GM21423 (cell line): ENCODE results near the gene ZNF423.

Experiments
- ATAC-seq: cut with Tn5 transposase; IDR thresholded peaks from one replicate; pipeline ENCODE4 v1.9.1; 2021; ENCODE audit warnings: mild to moderate bottlenecking, moderate library complexity; ENCODE audit not compliant: unreplicated experiment

ZNF423 gene

DNA sequence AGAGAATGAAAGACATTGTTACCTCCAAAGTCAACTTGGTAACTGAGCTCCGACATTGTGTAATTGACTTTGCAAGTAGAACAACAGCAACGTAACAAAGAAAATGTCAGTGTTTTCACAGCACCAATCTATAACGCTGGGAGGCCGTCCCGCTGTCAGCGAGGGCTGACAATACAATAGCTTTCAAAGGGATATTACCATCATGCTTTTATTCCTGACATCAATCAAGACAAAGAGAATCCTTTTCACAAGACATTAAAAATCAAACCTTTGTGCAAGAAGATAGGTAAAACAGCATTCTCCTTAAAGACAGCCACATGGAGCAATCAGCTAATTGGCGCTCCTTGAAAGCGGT is 6.2 kb downstream of the ZNF423 start:
- ATAC-seq: no peak

DNA sequence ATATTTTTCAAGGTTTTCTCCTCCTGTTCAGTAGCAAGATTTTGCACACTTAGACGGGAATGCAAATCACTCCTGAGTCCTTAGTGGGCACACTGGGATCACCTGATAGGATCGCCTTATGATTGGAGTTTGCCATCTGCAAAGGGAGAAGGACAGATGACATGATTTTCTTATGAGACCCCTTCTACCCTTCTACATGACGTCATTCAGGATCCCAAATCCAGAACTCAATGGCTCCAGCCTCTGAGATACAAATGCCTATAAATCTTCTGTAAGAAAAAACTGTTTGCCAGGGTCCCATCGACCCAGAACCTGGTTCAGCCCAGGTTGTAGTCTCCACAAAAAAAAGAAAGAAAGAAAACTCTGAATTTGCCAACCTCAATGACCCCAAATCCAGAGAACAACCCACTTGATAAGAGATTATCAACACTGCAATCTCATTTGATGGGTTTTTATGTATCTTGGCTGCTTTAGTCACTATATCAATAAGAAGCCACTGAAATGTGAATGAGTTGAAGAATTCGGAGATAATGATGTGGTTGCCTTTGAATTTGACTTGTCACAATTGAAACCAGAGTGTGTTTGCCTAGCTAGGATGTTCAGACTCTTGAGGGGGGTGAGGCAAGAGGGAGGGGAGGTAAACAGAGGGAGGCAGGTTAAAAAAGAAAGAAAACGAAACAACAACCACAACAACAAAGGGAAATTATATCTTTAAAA is 6.7 kb downstream of the ZNF423 start:
- ATAC-seq: no peak

DNA sequence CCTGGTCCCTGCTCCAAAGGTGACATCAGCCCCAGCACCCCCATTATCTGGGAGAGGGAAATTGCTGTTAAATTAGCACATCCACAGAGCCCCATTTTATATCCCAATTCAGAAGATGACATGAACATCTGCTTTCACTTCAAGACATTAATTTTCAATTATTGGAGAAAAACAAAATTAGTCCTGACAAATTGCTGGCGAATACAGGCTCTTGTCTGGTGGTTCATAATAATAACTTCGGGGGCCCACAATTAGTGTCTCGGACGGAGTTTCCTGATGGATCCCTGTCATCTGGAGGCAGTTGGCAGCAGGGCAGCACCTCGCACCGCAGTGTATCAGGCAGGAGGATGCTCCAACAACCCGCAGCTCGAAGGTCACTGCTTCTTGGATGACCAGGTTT is 7.4 kb downstream of the ZNF423 start:
- ATAC-seq: no peak

DNA sequence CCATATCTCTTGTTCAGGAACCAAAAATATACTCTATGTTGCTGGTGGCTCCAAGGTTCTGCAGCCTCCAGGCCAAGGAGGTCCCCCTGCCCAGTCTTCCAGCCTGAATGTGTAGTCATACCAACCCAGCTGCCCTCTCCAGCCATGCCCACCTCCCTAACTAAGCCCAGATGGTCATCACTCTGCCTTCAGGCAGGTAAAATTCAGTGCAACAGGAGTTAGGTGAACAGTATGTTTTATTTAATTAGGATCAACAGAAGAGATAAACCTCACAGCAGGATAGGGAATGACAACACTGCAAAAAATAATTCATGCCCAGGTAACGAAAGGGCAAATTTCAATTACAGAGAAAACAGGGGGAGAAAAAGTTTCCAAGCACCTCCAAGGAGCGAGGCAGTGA is 9.1 kb downstream of the ZNF423 start:
- ATAC-seq: no peak

DNA sequence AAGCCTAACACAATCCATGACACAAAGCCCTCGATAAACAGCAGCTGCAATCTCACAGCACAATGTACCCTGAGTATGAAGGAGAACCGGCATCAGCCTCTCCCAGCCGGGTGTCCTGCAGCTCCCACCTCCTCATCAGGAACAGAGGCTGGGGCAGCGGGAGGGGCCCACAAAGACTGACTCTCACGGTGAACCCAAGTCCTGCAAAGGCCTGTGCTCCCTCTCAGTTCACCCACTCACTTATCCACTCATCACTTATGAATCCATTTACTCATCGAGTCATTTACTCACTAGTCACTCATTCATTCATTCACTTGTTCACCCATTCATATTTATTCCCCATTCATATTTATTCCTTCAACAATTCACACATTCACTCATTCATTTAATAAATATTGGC is 11.6 kb downstream of the ZNF423 start:
- no peak for ATAC-seq

DNA sequence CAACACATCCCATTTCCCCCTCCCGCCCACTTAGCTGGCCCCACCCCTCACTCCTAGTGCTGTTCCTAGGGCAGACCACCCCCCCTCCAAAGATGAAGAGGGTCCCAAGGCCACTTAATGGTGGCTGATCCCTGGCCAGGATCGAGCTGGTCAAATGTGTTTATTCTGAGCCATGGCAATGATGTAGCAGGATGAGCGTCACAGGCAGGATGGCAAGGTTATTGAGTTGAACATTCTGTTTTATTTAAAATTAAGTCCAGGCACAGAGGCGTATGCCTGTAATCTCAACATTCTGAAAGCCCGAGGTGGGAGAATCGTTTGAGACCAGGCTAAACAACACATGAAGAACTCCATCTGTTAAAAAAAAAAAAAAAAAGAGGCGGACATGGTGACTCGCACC is 12.2 kb downstream of the ZNF423 start:
- ATAC-seq: no peak

DNA sequence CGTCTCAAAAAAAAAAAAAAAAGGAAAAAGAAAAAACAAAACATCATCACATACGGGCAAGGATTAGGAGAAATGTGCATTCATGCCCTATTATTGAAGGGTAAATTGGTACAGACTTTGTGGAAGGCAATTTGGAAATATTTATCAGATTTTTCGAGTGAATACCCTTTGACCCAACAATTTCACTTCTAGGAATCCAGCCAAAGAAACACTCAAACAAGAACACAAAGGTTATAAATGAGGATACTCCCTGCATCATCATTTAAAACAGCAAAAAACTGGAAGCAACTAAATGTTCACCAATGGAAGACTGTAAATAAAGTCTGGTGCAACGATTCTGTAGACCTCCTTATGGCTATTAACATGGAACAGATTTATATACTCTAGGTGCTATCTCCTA is 12.9 kb downstream of the ZNF423 start:
- no peak for ATAC-seq

DNA sequence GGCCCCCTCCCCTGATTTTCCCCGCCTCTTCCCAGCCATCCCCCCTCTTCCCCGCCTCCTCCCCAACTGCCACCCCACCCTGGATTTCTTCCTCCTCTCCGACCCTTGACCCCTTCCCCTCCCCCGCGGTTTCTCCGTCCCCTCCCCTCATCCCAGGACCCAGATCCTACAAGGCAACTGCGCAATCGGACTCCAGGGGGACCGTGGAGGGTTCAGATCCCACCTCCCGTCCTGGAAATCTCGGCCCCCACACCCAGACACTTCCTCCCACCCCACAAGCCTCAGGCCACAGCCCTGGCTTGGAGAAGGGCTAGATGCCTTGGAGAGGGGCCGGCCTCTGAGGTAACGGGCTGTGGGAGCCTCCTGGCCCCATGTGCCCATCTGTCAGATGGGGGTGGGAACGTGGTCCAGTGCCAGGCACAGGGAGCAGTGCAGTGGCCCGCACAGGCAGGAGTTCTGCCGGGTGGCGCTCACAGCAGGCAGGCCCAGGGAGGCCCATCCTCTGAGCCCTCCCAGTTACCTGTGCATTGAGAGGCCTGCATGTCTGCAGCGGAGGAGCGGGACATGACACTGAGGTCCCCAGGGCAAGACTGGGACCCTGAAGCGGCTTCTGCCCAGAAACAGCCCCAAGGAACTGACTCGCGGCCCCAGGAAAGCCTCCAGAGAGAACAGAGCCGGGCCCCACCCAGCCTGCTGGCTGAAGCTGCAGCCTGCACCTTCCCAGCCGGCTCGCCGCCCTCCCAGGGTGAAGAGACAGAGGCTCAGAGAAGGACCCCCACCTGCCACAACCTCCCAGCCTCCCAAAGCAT is 16.7 kb downstream of the ZNF423 start:
- no peak for ATAC-seq

DNA sequence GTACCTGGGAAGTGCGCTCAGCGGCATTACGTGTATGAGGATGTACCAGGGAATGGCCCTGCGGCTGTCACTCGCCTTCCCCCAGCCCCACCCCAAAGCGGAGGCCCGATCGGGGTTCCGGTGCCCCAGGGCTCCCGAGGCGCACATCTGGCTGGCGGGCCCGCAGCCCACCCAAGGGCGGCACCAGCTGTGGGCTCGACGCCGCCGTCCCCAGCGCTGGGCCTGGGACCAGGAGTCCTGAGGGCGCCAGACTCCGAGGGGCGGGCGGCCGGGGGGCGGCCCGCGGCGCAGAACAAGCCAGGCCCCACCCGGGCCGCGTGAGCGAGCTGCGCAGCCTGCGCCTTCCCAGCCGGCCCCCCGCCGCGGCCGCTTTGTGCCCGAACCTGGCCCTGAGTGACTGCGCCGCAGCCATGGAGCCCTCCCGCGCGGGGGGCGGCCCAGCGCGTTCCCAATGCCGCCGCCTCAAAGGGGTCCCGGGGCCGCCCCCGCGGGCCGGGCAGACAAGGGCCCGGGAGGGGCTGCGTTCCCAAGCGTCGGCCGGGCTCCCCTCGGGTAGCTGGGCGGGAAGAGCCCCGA is 17.4 kb downstream of the ZNF423 start:
- no peak for ATAC-seq

DNA sequence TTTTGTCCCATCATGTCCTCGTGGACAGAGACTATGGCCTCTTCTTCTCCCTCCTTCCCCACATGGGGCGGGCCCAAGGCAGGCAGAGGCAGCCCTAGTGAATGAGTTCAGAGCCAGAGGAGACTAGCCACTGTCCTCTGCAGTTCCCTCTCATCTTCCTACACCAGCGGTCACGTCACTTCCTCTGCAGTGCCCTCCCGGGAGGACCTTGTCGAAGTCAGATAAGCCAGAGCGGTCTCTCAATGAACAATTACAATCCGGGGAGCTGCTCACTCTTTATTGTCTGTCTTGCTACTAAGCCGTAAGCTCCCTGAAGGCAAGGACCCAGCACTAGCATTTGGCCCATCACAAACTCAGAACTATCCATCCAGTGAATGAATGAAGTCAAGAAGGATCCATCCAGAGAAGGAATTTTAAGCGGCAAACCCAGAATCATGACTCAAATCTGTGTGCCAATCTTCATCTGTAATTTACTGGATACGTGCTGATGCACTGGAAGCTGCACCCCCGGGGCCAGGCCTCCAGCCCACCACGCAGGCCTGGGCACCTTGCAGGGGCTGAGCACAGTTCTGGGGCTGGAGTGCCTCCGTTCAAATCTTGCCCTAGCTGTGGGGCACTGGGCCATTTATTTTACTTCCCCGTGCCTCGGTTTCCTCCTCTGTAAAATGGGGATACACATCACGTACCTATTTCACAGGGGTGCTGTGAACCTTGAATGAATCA is 18.1 kb downstream of the ZNF423 start:
- ATAC-seq: no peak

DNA sequence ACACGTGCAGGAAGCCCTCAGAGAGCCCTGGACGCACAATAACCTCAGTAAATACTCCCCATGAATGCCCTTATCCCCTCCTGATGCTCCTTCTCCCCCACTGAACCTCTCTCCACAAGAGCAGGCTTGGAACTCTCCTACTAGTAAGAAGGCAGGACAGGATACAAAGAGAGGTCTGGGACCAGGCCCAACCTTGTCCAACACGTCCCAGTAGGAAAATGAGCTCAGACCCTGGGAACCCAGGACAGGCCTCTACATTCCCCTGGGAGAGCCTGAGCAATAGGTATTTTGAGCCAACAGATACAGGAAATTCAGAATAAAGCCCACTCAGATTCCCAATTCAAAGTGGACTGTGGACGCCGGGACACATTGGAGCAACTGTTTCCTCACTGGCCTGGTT is 19.2 kb downstream of the ZNF423 start:
- ATAC-seq: no peak

DNA sequence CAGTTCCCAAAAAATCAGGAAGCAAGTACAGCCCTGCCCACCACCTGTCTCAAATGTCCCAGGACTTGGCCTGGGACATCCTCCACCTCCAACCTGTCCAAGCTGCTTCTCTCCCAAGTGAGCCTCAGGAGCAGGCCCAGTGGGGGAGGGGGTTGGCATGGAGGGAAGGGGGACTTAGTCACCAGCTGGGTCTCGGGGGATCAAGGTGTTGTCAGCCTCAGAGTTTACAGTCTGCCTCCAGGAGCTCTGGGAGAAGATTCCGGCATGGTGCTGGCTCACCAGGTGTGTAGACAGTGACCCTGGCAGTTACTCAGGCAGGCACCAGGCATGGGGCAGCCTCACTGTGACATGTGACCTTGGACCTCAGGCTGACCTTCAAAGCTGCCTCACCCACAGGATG is 19.7 kb downstream of the ZNF423 start:
- no peak for ATAC-seq

DNA sequence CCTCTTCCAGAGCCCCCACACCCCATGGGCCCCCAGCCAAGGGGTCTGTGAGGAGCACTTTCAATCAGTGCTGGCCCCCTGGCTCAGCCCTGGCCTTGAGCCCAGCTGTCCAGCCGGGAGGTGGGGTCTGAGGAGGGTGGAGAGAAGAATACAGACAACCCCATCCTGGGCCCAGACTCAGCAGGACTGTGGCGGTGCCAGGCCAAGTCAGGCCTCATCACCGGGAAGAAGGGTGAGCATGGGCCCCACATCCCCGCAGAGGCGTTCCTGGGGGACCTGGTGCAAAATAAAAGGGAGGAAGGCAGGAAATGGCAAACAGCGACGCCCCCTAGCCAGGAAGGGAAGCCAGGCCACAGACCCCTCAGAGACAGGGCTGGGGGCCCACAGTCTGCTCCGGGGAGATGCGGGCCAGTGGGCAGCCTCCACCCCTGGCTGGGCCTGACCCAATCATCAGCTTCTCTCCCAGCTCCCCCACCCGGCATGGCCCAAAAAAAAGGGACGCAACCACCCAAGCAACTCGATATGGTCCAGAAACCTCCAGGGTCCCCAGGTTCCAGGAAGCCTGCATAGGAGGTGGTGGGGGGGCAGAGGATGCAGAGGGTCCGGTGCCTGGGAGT is 20.6 kb downstream of the ZNF423 start:
- ATAC-seq: no peak

DNA sequence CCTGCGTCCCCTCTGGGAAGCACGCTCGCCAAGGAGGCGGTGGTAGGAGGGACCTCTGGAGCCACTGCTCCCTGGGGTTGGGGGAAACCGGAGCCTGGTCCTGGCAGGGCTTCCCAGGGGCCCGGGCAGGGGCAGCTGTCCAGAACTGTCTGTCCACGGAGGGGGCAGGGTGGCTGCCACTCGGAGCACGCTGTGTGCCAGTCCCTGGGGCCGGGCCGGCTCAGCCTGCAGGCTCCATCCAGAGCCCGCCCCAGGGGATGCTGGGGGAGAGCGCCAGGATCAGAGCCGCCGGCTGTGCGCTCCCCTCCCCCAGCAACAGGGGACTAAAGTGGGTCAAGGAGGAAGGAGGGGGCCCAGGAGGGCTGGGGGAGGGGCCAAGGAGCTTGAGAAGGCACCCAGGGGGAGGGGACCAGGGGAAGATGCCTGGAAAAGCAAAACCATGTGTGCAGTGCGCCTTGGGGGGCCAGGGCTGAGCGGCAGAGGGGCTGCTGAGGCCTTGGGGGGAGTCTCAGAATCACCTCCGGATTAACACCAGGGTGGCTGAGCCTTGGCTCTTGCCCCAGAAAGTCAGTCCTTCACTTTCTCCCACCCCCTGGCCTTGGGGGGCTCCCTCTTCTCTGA is 21.3 kb downstream of the ZNF423 start:
- no peak for ATAC-seq

DNA sequence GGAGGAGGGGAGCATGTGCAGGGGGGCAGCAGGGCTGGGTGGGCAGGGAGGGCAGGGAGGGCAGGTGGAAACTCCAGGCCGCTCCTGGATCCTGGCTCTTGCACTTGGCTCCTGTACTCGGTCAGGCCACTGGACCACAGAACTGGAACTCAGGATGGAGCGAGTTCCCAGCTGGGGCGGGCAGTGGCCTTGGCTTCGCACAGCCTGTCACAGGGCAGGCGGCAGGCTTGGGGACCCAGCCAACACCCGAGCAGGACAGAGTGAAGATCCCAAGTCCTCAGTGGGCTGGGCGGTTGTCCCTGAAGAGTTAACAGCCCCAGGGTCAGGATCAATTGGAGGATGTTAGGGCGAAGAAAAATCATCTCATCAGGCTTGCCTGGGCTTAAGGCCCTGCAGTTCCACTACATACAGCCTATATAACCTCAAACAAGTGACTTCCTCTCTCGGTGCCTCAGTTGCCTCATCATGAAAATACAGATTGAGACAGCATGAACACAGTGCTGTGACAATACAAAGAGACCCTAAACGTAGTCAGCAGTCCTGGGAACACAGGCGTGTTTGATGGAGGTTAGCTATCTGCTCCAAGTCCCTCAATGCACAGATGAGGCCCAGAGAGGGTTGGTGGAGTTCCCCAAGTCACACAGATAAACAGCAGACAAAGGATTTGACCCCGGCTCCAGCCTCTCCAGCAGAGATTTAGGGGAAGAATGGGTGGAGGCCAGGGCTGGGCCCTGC is 21.9 kb downstream of the ZNF423 start:
- no peak for ATAC-seq

DNA sequence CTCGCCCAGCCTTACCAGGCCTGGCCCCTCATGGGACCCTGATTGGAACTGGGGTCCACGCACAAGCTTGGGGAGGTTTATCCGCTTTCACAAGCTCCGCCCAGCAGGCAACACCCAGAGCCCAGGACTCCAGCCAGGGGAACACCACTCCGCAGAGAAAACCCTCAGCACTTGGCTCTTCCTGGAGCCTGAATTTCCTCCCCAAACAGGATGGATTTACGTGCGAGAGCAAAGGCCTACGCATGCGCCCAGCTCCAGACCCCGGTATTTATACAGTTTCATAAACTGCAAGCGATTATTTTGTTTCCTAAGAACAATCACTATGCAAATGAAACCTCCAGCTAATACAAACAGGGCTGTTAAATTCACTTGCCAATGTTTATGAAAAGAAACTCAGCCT is 22.8 kb downstream of the ZNF423 start:
- no peak for ATAC-seq

DNA sequence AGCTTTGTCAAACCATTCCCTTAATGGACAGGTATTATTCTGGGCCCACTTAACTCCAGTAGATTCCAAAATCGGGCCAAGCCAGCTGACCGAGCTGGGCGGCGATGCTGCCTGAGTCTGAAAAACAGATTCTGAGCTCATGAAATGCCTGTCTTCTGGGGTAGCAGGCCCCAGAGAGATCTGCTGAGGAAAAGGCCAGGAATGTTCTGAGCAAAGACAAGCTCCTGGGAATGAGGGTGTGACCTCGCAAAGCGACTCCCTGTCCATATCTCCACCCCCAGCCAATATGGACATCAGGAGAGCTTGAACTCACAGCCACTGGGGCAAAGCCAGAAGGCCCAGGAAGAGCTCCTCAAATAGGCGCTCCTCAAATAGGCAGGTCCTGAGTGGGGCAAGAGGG is 23.7 kb downstream of the ZNF423 start:
- no peak for ATAC-seq

DNA sequence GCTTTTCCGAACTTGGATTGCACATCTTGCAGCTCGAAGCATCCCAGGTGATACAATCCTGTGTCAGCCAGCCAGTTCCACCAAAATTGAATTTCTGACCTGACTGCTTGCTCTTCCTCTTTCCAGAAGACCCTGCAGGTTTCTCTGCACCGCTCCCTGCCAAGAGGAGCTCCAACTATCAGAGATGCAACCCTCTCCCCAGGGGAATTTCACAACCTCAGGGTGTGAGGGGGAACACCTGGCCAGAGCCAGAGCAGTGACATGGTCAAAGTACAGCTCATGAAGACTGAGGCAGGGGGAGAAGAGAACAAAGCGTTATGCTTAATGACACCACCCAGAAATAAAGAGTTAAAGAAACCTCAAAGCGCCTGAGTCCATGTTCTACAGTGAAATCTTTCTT is 25.0 kb downstream of the ZNF423 start:
- no peak for ATAC-seq

DNA sequence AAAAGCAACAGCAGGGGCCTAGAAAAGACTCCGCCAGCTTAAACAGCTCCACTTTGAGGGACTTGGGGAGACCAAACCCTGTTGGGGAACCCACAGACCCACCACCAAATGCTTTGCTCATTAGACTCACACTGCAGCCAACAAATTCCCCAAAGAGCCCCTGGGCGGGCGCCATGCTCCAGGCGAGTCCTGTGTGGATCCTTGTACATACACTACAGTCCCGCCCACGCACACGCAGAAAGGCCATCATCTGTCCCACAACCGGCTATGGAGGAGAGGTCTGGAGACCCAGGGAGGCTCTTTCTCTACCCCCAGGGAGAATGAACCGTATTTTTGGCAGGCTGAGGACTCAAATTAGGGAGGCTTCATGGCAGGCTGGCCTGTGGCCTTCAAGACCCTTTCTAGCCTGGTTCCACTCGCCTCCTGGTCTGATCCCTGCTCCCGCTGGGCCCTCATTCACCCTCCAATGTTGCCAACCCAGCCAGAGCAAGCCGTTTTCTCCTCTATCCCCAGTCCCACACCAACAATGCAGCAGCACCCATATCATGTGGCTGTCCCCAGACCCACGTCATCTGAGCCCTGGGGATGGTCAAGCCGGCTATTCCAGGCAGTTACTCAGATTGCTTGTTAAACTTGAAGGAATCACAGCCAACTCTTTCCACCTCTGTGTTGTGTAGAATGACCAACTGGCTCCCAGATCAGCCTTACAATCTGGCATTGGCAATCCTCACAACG is 27.2 kb downstream of the ZNF423 start:
- no peak for ATAC-seq
